Limb (tissue), 2 donors: ENCODE results near the gene CTNNA2.

ENCODE experiments used
- DNase-seq, 2 donors: peaks; one replicate each; pipeline ENCODE4 v3.0.0-alpha.2; 2016; ENCODE audit errors: extremely low spot score in 2 of 2

The CTNNA2 gene

GRCh38 chr2:79929624-79930023 is 416.8 kb downstream of the CTNNA2 start:
- no peak for DNase-seq

DNA sequence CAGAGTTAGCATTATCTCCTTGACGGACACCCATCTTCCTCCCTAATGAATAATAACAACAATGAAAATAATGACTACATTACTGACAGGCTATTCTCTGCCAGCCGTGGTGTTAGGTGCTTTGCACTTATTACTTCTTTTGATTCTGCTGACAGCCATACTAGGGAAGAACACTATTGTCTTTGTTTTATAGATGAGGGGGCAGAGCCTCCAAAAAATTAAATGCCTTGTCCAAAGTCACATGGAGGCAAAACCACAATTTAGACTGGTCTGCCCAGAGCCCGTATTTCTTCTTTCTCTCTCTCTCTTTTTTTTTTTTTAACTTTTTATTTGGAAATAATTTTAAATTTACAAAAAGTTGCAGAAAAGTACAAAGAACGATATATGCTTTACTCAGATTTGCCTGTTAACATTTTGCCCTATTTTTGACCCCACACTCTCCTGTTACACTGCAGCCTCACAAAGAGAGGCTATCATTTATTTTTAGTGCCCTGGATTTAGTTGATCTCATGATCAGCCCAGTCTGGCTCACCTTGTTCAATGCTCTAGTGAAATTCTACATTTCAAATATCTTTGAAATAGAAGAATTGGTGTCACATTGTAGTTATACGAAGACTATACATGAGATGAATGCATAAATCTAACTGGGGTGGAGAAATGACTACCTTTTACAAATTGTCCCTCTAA is 422.3 kb downstream of the CTNNA2 start:
- no peak for DNase-seq

- DNase-seq: peak; percentile 57 to 64
These were observed 423.2 kb downstream of the CTNNA2 start for GRCh38 chr2:79935771-79936657.

DNA sequence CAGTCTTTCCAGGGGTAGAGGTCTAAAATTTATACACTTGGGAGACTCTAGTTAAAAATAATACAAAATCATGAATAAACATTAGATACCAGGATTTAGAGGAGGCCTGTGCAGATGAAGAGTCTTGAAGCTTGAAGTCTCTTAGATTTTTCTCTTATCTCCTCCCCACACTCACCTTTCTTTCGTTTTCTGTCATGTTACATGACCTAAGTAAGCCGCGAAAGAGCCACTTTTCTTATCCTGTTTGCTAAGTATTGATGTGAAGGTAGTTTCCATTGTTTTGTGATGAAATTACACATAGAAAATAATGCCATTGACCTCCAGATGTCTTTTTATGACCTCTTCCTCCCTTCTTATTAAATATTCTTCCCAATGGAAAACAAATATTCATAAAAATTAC is 423.9 kb downstream of the CTNNA2 start:
- DNase-seq: no peak

DNA sequence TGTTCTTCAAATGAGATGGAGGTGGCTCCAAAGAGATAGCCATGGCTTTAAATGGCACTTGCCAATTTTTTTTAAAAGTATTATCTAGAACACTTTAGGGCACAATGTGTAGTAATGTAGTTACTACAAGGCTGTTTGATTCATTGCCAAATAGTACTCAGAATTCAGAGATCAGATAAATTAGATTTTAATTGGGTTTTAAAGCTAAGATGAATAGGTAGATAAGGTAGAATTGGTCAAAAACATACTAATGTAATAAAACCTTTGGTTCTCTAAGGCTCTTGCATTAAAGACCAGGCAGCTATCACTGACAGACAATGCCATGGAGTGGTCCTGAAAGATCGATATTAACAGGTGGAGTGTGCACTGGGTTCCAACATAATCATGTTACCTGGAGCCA is 425.8 kb downstream of the CTNNA2 start:
- DNase-seq: no peak

DNA sequence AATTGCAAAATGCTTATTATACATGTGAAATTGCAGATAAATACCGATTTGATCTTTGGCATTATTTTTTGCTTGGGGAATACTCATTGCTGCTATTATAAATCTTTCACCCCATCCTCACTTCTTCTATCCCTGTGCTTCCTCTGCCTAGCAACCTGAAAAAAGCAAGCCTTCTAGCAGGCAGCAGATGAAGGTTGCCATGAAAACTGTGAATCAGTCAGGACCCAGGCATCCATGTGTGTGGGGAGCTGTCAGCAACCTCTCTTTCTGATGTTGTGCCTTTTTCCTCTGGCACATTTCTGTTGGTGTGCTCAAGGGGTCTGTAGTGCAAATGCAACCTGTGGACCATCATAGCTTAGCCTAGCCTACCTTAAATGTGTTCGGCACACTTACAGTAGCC is 427.5 kb downstream of the CTNNA2 start:
- no peak for DNase-seq

DNA sequence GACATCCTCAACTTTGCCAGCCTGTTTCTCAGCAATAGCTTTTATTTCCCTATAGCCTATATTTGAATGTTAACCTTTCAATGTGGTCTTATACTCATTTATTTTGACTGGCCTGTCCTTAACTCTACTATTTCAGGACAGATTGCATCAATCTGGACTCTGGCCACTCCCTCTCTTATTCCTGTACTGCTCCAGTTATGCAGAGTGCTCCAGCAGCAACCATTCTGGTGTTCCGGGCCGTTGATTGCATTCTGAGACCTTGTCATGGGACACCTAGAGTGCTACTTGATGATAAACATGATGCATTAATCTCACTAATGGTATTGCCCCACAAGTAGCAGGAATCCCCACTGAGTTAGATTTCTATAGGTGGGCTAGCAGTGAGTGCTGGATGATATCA is 428.3 kb downstream of the CTNNA2 start:
- no peak for DNase-seq

- DNase-seq: no peak
These were observed 431.4 kb downstream of the CTNNA2 start for GRCh38 chr2:79944205-79944604.

- DNase-seq: no peak
These were observed 433.0 kb downstream of the CTNNA2 start for GRCh38 chr2:79945653-79946445.

DNA sequence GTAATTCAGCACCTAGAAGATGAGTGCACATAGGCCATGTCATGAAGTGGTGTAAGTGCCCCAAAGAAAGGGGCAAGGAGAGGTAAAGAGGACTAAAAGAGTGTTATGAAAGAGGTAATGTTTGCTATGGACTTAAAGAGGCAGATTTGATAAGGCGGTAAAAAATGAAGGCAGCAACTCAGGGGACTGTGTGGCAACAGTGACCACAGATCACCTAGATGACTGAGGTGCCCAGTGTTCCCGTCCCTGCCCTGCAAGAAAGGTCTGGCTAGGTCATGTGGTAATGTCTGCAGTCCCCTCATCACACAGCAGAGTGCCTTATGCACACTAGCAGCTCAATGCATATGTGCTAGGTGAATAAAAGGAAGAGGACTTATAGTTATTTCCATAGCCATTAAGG is 434.9 kb downstream of the CTNNA2 start:
- no peak for DNase-seq

GRCh38 chr2:79950526-79950925 is 437.7 kb downstream of the CTNNA2 start:
- no peak for DNase-seq

- no peak for DNase-seq
These were observed 439.8 kb downstream of the CTNNA2 start for GRCh38 chr2:79952616-79953015.

DNA sequence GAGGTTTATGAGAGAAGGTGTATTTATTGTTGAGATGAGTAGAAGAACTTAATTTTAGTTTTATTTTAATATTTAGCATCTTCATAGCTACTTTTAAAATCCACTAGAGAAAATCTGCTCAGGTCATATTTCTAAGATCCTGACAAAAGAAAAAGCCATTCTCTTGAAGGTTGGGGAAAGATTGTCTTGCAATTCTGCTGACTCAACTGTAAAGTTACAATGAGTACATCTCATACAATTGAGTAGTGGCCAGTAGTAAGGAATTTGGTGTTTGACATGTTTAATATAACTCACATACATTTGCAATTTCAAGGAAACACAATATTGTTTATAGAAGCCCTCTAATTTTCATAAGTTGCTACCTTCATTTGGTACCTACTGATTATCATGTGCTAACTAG is 447.2 kb downstream of the CTNNA2 start:
- DNase-seq: no peak

DNA sequence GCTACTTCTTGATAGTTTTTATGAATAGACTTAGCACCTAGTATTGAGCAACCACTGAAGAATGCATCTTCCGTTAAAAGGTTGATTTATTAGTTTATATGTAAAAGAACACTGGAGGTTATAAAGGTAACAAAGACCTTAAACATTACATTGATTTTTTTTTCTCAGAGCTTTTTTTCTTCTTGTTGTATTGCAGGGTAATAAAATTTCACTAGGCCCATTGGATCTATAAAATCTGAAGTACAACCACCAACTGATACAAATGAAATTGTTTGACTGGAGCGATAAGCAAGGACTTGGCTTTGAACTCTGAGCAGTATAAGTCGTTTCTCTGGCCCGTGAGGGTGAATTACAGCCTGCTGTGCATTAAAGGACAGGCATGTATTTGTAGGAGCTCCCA is 447.7 kb downstream of the CTNNA2 start:
- DNase-seq: no peak

DNA sequence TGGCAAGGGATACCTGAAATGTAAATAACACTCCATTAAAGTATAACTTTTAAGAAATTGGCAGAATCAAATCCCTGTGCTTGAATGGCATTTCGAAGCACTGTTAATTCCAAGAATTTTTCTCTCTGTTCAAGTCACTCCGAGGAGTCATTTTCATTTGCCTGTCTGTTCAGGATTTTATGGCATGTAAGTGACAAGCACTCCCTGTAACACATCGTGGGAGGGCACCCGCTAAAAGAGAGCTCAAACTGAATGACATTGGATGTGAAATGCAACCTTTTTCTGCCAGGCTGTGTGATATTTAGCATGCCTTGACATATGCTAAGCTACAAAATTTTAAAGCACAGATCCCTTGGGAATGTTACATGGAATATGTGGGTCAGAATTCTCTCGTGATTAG is 452.1 kb downstream of the CTNNA2 start:
- no peak for DNase-seq

GRCh38 chr2:79966369-79966768 is 453.5 kb downstream of the CTNNA2 start:
- no peak for DNase-seq

DNA sequence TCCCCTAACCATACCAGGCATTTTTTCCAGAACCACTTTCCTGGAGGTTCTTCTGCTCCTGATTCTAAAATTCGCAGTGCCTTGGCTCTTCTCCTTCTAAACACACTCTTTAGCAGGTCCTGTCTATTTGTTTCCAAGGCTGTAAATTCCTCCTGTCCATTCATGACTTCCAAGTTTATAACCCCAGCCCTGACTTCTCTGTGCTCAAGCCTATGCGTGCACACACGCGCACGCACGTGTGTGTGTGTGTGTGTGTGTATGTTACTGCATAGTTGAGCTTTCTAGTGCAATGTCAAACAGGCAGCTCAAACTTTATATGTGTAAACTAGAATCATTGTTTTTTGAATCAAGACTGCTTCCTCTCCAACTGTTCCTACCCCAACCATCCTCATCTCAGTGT is 454.0 kb downstream of the CTNNA2 start:
- no peak for DNase-seq

DNA sequence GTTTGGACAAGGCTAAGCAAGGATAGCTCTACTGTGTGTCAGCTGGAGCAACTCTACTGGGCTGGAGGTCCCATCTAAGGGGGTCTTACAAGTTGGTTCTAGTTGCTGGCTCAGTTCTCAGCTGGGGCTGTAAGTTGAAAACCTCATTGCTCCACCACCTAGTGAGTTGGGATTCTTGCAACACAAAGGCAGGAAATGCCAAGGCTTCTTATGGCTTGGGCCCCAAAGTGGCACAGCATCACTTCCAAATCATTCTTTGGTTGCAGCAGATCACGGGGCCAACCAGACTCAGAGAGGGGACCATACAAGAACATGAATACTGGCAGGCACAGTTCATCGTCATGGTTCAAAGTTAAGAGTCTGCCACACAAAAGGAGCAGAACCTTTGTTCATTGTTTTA is 459.0 kb downstream of the CTNNA2 start:
- DNase-seq: no peak

DNA sequence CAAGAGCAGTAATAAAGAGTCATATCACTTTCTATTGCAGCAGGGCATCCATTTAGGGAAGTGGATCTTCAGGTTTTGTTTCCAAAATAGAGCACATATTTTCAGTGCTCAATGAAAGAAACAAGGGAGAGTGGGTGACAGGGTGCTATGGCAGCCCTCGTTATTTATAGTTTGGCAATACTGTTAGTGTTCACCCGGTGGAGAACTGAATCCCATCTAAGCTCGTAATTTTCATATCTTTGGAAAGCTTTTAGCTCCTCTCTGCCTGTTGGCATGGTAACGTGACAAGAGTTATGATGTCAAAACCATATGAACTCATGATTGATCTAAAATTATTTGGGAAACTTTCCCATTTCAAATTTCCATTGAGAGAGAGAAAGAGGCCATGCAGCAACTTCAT is 459.8 kb downstream of the CTNNA2 start:
- no peak for DNase-seq

DNA sequence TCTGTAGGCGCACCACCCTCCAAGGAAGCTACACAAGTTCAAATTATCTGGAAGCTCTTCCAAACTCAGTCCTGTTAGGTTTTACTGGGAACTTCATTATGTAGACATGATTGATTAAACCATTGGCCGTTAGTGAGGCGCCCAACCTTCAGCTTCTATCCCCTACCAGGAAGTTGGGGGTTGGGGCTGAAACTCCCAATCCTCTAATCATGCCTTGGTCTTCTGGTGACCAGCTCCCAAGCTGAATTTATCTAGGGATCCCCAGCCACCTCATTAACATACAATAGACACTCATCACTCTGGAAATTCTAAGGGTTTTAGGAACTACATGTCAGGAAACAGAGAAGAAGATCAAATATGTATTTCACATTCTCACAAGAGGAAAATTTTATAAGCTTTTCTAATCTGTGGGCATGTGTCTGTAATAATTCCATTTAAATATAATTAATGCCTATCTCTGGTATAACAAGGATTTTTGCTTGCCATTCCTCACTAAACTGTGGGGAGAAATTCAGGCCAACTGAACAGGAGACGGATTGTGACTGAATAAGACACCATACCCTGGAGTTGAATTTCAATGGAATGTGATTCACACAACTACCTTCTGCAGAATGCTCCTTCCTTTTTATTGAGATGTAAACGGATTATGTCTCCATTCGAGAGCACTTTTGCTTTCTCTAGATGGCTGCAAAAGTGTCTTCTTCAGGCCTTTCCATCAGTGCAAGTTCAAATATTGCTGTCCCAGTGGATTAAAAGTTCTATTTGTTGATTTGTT is 463.1 kb downstream of the CTNNA2 start:
- DNase-seq: no peak

GRCh38 chr2:79977792-79978191 is 464.9 kb downstream of the CTNNA2 start:
- no peak for DNase-seq
